MCF 10A (cell line): ENCODE results near the gene COG3. TPM values are rescaled to one million over a fixed set of nuclear protein-coding genes. Genes with fewer than 3 reads are reported as not detected.

Experiments used
- BruUV-seq: library from RNA; stranded (reverse); fragments of 400-500 nt; replicated peaks from 2 replicates; lab custom pipeline; 2021; lab: Mats Ljungman, UMichigan
- CTCF ChIA-PET: fragments of 300-600 bp; sonication (Branson Sonifier 250); formaldehyde crosslinking; extraction: SDS; loops from one replicate; lab custom pipeline; 2021; ENCODE audit warnings: antibody characterized with exemption, inconsistent platforms; lab: Yijun Ruan, JAX
- POLR2A ChIA-PET: fragments of 300-600, 350-650 bp; sonication (Branson Sonifier 250); formaldehyde crosslinking; extraction: SDS; loops from one replicate; lab custom pipeline; 2020; ENCODE audit warnings: antibody characterized with exemption, inconsistent platforms; lab: Yijun Ruan, JAX
- DNase-seq: peaks from one replicate; pipeline ENCODE4 v3.0.0-alpha.2; 2018; ENCODE audit not compliant: unreplicated experiment
- H3K27ac Mint-ChIP-seq: one replicate; pipeline ENCODE4 v1.8.0; 2022; ENCODE audit warnings: mild to moderate bottlenecking, low read depth, mixed read lengths; ENCODE audit not compliant: unreplicated experiment
- H3K27me3 Mint-ChIP-seq: one replicate; pipeline ENCODE4 v1.8.0; 2022; ENCODE audit warnings: mixed read lengths; ENCODE audit not compliant: insufficient read depth, unreplicated experiment
- H3K36me3 Mint-ChIP-seq: one replicate; pipeline ENCODE4 v1.8.0; 2022; ENCODE audit warnings: mild to moderate bottlenecking, moderate library complexity, mixed read lengths; ENCODE audit not compliant: insufficient read depth, unreplicated experiment
- H3K4me1 Mint-ChIP-seq: one replicate; pipeline ENCODE4 v1.8.0; 2022; ENCODE audit warnings: mixed read lengths; ENCODE audit not compliant: insufficient read depth, unreplicated experiment
- H3K4me3 Mint-ChIP-seq: one replicate; pipeline ENCODE4 v1.8.0; 2022; ENCODE audit warnings: mild to moderate bottlenecking, moderate library complexity, mixed read lengths; ENCODE audit not compliant: unreplicated experiment
- H3K9me3 Mint-ChIP-seq: one replicate; pipeline ENCODE4 v1.8.0; 2022; ENCODE audit warnings: mixed read lengths; ENCODE audit not compliant: unreplicated experiment
- CTCF ChIP-seq: fragments of 200-600 bp; IDR thresholded peaks from one replicate; pipeline ENCODE4 v1.8.0; 2022; ENCODE audit warnings: antibody characterized with exemption, mild to moderate bottlenecking; ENCODE audit not compliant: unreplicated experiment
- intact Hi-C: fragments of 100-400 bp; cut with micrococcal nuclease; formaldehyde crosslinking; loops from 2 replicates; pipeline ENCODE4 v1.14.1; 2022
- total RNA-seq: library from RNA; stranded (reverse); gene quantifications from 2 replicates; pipeline ENCODE4 v1.2.3, GENCODE V29; 2022

The COG3 gene
- total RNA-seq, 1 experiment from 2014 or later = 44.1 TPM

GRCh38 chr13:45481688-45482087 is 16.9 kb downstream of the COG3 start:
- peaks cover 13% of the 10 kb centered on the region for H3K4me1 Mint-ChIP-seq
- BruUV-seq = no TSS peak
- no peak overlapping the region for H3K4me3 Mint-ChIP-seq
- H3K27ac Mint-ChIP-seq = peak overlapping the region; percentile 91
- CTCF ChIA-PET = interaction anchor here (0.6 to 0.7 kb wide), 3 partner anchors 111 to 840 kb away, joined by 3 to 5 read pairs (median 4); no protein-coding TSS in a partner anchor
- POLR2A ChIA-PET = interaction anchor here (0.9 to 6.5 kb wide), 10 partner anchors 10 to 150 kb away, joined by 3 to 133 read pairs (median 6); partner anchors contain the start of genes COG3, SLC25A30 and TPT1
- H3K36me3 Mint-ChIP-seq = peaks cover 50% of the 10 kb centered on the region
- no peaks in the 10 kb centered on the region for H3K27me3 Mint-ChIP-seq
- no peaks in the 10 kb centered on the region for H3K9me3 Mint-ChIP-seq
- TF ChIP-seq CTCF = no peak
- DNase-seq = no peak
- intact Hi-C loops = no loop called here

- peak overlapping the region; percentile 54 for H3K4me3 Mint-ChIP-seq
- TSS peak; percentile 14 for BruUV-seq
- CTCF ChIA-PET = interaction anchor here (0.6 to 1.6 kb wide), 6 partner anchors 14 to 121 kb away, joined by 3 to 6 read pairs (median 4); no protein-coding TSS in a partner anchor
These were observed 17.9 kb downstream of the COG3 start for GRCh38 chr13:45482571-45483173.

GRCh38 chr13:45487604-45488003 is 22.9 kb downstream of the COG3 start:
- ChIA-PET POLR2A (interaction anchor here (1.4 kb wide), 1 partner anchor 70 kb away, joined by 3 read pairs; no protein-coding TSS in a partner anchor), CTCF (interaction anchor here (0.6 kb wide), 2 partner anchors 18 to 24 kb away, joined by 3 to 4 read pairs; no protein-coding TSS in a partner anchor)
- Mint-ChIP-seq H3K4me3 (no peak overlapping the region), H3K27me3 (no peaks in the 10 kb centered on the region), H3K9me3 (no peaks in the 10 kb centered on the region), H3K36me3 (peaks cover 52% of the 10 kb centered on the region), H3K27ac (no peak overlapping the region), H3K4me1 (peaks cover 7% of the 10 kb centered on the region)
- TF ChIP-seq CTCF = no peak
- DNase-seq = no peak
- intact Hi-C loops = no loop called here
- no TSS peak for BruUV-seq

More at GRCh38 chr13:45482571-45483173, 17.9 kb downstream of the COG3 start:
- POLR2A ChIA-PET = interaction anchor here (0.6 to 6.5 kb wide), 17 partner anchors 9 to 1048 kb away, joined by 3 to 133 read pairs (median 3); partner anchors contain the start of genes COG3 and SLC25A30
- H3K36me3 Mint-ChIP-seq = peaks cover 50% of the 10 kb centered on the region
- intact Hi-C loops = no loop called here
- TF ChIP-seq CTCF = no peak
- peak; percentile 61 for DNase-seq
- no peaks in the 10 kb centered on the region for H3K27me3 Mint-ChIP-seq
- H3K9me3 Mint-ChIP-seq = no peaks in the 10 kb centered on the region
- H3K27ac Mint-ChIP-seq = peak overlapping the region; percentile 91
- peaks cover 13% of the 10 kb centered on the region for H3K4me1 Mint-ChIP-seq

GRCh38 chr13:45490068-45490467 is 25.3 kb downstream of the COG3 start:
- Mint-ChIP-seq H3K4me1 (no peaks in the 10 kb centered on the region), H3K27ac (no peak overlapping the region), H3K4me3 (no peak overlapping the region), H3K36me3 (peaks cover 67% of the 10 kb centered on the region), H3K27me3 (no peaks in the 10 kb centered on the region), H3K9me3 (no peaks in the 10 kb centered on the region)
- intact Hi-C loops = no loop called here
- DNase-seq = peak; percentile 38
- ChIA-PET CTCF (interaction anchor here (0.6 to 0.9 kb wide), 4 partner anchors 13 to 129 kb away, joined by 3 read pairs; no protein-coding TSS in a partner anchor), POLR2A (interaction anchor here (1.3 to 1.8 kb wide), 2 partner anchors 25 to 73 kb away, joined by 4 to 7 read pairs; partner anchors contain the start of gene COG3)
- BruUV-seq = no TSS peak
- TF ChIP-seq CTCF = peak; percentile 35
